D721Med (cell line): ENCODE results near the gene NT5C1B.

Source experiments
- DNase-seq: peaks from one replicate; pipeline ENCODE4 v3.0.0; 2011; ENCODE audit warnings: low spot score; ENCODE audit not compliant: insufficient read length
- FAIRE-seq: peaks from 2 replicates; lab custom pipeline; 2011; peaks lifted over from hg19 to GRCh38; lab: Jason Lieb, UNC
- TF ChIP-seq, protein P1 (sequence below): IDR thresholded peaks from 2 replicates; pipeline ENCODE4 v1.5.1; 2012; ENCODE audit warnings: mild to moderate bottlenecking, control low read depth; ENCODE audit not compliant: insufficient read depth; ENCODE audit errors: missing control alignments

The NT5C1B gene

GRCh38 chr2:18611604-18612003, 22.2 kb upstream of the NT5C1B start:
- FAIRE-seq, result no peak
- DNase-seq, result no peak
- TF ChIP-seq, protein P1, sequence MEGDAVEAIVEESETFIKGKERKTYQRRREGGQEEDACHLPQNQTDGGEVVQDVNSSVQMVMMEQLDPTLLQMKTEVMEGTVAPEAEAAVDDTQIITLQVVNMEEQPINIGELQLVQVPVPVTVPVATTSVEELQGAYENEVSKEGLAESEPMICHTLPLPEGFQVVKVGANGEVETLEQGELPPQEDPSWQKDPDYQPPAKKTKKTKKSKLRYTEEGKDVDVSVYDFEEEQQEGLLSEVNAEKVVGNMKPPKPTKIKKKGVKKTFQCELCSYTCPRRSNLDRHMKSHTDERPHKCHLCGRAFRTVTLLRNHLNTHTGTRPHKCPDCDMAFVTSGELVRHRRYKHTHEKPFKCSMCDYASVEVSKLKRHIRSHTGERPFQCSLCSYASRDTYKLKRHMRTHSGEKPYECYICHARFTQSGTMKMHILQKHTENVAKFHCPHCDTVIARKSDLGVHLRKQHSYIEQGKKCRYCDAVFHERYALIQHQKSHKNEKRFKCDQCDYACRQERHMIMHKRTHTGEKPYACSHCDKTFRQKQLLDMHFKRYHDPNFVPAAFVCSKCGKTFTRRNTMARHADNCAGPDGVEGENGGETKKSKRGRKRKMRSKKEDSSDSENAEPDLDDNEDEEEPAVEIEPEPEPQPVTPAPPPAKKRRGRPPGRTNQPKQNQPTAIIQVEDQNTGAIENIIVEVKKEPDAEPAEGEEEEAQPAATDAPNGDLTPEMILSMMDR, result no peak

DNA sequence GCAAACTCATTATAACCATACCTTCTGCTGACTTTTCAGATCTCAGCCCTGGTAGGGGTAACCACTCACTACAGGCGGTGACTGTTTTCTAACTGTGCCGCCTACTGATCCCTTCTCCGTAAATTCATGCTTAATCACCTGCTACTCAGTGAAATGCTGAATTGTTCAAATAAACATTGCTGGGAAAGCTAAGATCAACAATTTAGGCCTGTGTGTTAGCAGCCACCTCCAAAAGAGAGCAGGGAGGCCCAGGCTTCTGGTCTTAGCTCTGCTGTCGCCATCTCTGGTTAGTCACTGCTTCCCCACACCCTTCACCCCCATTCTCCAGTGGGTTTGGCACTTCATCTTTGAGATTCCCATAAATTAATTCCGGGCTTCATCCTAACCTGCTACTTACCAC, 21.8 kb upstream of the NT5C1B start:
- FAIRE-seq (no peak), DNase-seq (no peak)
- TF ChIP-seq, protein P1, result no peak

DNA sequence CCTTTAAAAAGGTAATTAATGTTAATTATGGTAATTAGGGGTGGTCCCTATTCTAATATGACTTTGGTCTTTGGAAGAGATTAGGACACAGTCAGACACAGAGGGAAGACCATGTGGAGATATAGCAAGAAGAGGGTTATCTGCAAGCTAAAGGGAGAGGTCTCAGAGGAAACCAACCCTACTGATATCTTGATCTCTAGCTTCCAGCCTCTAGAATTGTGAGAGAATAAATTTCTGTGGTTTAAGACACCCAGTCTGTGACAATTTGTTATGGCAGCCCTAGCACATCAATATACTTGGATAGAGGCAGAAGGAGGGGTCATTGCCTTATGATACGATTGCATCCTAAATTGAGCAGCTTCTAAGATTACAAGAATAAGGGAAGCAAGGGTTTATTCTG, 21.3 kb upstream of the NT5C1B start:
- TF ChIP-seq, protein P1, result no peak
- FAIRE-seq, result no peak
- DNase-seq, result no peak

GRCh38 chr2:18610090-18610489, 20.7 kb upstream of the NT5C1B start:
- no peak for FAIRE-seq

GRCh38 chr2:18605115-18605514, 15.7 kb upstream of the NT5C1B start:
- TF ChIP-seq, protein P1, result no peak
- FAIRE-seq (no peak), DNase-seq (no peak)

More at GRCh38 chr2:18610090-18610489, 20.7 kb upstream of the NT5C1B start:
- TF ChIP-seq, protein P1, result no peak
- DNase-seq, result no peak

DNA sequence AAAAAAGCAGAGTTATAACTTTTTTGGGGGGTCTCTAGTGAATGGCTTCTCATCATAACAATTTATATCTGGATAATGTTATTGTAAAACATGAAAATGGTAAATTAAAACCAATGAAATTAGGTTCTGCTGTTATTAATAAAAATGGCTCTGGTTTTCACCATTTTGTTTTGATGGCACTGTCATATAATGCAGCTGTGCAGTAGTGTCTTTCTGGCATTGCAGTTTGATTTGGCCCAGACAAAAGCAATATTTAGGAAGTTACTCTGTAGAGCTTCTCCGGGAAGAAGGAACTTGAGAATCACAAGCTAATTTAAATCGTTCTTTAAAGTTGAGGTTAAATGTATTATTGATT, 15.1 kb upstream of the NT5C1B start:
- no peak for FAIRE-seq
- no peak for DNase-seq
- TF ChIP-seq, protein P1, result no peak

DNA sequence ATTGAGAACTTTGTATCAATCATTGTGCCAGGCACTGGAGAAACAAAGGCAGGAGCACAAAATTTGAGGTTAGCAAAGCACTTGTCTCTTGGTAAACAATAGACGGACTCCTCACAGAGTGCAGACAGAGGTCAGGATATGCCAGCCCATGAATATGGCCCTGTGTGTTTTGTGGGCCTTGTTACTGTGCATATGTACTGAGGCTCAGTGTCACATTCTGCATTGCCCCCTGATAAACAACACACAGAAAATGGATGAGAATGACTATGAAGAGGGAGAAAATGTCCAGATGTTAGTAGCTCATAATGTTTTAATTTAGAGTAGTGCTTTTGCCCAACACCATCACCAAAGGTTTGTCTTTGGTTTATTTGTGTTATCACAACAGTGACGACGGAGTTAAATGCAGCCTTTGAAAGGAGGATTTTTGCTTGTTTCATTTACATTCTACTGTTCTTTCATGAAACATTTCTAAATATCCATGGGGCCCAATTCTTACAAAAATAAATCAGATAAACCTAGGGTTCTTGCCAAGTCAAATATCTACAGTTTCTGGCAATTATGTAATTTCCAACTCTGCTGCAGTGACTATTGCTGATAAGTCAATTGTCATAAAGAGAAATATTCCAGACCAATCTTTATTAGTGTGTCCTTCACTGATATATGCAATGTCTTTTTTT, 14.6 kb upstream of the NT5C1B start:
- FAIRE-seq, result no peak
- TF ChIP-seq, protein P1, result no peak
- DNase-seq, result no peak
